ENCODE measurements around the gene SGSM2. TPM values are rescaled to one million over a fixed set of nuclear protein-coding genes. Genes with fewer than 3 reads are reported as not detected.

SGSM2 gene
- polyA plus RNA-seq, 1 experiment, result 43.6 TPM

DNA sequence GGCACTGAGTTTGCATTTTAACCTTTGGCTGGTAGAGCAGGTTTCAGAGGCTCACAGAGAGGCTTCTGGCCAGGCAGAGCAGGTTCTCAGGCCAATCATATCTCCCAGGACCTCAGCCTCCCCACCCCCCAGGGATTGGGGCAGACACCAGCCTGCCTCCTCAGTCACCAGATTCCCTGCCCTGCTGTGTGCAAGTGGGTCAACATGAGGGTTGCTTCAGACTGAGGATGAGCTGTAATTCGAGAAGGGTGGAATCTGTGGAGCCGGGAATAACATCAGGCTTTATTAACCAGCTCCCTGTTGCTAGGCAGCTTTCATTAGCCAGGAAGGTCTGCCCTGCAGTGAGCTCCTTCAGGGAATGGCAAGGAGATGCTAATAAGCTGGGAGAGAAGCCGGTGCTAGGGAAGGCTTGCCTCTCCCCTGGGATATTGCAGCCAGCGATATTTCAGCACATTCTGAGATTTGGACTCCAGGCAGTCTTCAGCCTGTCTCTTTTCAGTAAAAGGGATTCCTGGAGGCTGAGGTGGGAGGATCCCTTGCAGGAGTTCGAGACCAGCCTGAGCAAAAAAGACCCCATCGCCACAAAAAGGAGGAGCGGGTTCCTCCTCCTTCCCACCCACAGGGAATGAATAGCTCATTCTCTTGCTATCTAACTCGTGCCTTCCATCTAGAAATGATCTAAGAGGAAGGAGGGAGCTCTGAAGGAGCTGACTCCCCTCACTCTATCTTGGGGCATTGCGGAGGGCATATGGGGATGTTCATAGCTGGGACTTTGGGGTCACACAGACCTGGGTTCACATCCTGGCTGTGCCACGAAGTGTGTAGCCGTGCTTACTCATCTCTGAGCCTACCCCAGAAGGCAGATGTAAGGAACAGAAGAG is 10.7 kb downstream of the SGSM2 start:
- peak; percentile 74 for DNase-seq (ENCODE audit: low read depth)
- TF ChIP-seq, protein P1, sequence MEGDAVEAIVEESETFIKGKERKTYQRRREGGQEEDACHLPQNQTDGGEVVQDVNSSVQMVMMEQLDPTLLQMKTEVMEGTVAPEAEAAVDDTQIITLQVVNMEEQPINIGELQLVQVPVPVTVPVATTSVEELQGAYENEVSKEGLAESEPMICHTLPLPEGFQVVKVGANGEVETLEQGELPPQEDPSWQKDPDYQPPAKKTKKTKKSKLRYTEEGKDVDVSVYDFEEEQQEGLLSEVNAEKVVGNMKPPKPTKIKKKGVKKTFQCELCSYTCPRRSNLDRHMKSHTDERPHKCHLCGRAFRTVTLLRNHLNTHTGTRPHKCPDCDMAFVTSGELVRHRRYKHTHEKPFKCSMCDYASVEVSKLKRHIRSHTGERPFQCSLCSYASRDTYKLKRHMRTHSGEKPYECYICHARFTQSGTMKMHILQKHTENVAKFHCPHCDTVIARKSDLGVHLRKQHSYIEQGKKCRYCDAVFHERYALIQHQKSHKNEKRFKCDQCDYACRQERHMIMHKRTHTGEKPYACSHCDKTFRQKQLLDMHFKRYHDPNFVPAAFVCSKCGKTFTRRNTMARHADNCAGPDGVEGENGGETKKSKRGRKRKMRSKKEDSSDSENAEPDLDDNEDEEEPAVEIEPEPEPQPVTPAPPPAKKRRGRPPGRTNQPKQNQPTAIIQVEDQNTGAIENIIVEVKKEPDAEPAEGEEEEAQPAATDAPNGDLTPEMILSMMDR (IDR thresholded peaks at IDR 0.05; ENCODE audit: insufficient read depth, low read depth, low read length), result no peak
- no peak overlapping the region for H3K4me3 ChIP-seq (ENCODE audit: low read depth, low read length)
- peaks cover 6% of the 10 kb centered on the region; the same call in 1 of the 2 replicates for H3K36me3 ChIP-seq (ENCODE audit: control insufficient read depth, insufficient read depth, low read length)
- ChIA-PET POLR2A (interaction anchor here (1.0 kb wide), 1 partner anchor 10 kb away, joined by 4 read pairs; no protein-coding TSS in a partner anchor), CTCF (interaction anchor here (0.6 to 1.9 kb wide), 4 partner anchors 34 to 295 kb away, joined by 3 to 5 read pairs (median 3); no protein-coding TSS in a partner anchor)
- no peaks in the 10 kb centered on the region for H3K27me3 ChIP-seq (ENCODE audit: control insufficient read depth, insufficient read depth, low read length)

DNA sequence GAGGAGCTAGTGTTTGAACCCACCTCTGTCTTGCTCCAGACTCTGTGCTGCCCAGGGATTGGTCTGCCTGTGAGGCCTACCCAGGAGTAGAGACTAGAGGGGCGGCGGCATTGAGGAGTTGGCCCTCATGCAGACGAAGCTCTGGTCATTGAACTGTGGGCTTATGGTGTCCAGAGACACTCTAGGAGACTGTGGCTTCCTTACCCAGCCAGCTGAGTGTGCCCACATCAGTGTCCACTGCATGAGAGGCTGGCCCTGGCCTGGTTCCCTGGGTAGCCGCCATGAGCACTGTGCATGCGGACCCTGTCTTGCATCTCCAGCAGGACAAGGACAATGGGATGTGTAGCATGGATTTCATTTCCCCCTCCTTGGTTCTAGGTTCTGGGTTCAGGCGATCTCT is 14.0 kb downstream of the SGSM2 start:
- no peak for DNase-seq (ENCODE audit: low read depth)
- H3K4me3 ChIP-seq (ENCODE audit: low read depth, low read length), result no peak overlapping the region
- no peaks in the 10 kb centered on the region for H3K27me3 ChIP-seq (ENCODE audit: control insufficient read depth, insufficient read depth, low read length)
- ChIA-PET CTCF (interaction anchor here (1.3 kb wide), 1 partner anchor 297 kb away, joined by 3 read pairs; no protein-coding TSS in a partner anchor), POLR2A (no interaction called here)
- 0 out of 2 replicates have a peak, but pooled peaks cover 2% of the 10 kb centered on the region for H3K36me3 ChIP-seq (ENCODE audit: control insufficient read depth, insufficient read depth, low read length)
- TF ChIP-seq, protein P1 (IDR thresholded peaks at IDR 0.05; ENCODE audit: insufficient read depth, low read depth, low read length), result no peak

DNA sequence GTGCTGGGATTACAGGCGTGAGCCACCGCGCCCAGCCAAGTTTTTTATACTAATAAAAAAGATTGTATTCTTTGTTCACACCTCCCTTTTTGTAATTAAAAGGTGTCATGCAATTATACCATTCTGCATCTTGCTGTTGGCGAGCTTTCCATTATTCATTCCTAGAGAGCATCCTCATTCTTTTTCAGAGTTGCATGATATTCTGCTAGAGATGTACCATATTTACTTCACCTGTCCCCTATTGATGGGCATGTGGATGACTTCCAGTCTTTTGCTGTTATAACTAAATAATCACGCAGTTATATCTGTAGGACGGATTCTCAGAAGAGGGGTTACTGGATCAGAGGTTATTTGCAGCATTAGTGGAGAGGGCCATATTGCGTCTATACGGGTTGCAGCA is 17.0 kb downstream of the SGSM2 start:
- 0 out of 2 replicates have a peak, but pooled peaks cover 2% of the 10 kb centered on the region for H3K36me3 ChIP-seq (ENCODE audit: control insufficient read depth, insufficient read depth, low read length)
- ChIA-PET POLR2A (no interaction called here), CTCF (interaction anchor here (0.6 to 2.8 kb wide), 7 partner anchors 10 to 303 kb away, joined by 3 to 22 read pairs (median 10); partner anchors contain the start of gene HIC1)
- DNase-seq (ENCODE audit: low read depth), result no peak
- TF ChIP-seq, protein P1 (IDR thresholded peaks at IDR 0.05; ENCODE audit: insufficient read depth, low read depth, low read length), result no peak
- H3K4me3 ChIP-seq (ENCODE audit: low read depth, low read length), result no peak overlapping the region
- H3K27me3 ChIP-seq (ENCODE audit: control insufficient read depth, insufficient read depth, low read length), result no peaks in the 10 kb centered on the region

DNA sequence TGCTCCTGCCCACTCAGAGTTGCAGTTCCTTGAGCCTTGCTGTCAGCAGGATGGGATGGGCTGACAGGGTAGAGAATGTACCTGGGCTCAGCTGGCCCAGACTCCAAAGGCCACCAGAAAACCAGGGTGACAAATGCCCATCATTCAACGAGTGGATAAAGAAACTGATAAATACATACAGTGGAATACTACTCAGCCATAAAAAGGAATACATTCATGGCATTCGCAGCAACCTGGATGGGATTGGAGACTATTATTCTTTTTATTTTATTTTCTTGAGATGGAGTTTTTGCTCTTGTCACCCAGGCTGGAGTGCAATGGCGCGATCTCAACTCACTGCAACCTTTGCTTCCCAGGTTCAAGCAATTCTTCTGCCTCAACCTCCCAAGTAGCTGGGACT is 19.9 kb downstream of the SGSM2 start:
- TF ChIP-seq, protein P1 (IDR thresholded peaks at IDR 0.05; ENCODE audit: insufficient read depth, low read depth, low read length), result no peak
- POLR2A ChIA-PET, result no interaction called here

DNA sequence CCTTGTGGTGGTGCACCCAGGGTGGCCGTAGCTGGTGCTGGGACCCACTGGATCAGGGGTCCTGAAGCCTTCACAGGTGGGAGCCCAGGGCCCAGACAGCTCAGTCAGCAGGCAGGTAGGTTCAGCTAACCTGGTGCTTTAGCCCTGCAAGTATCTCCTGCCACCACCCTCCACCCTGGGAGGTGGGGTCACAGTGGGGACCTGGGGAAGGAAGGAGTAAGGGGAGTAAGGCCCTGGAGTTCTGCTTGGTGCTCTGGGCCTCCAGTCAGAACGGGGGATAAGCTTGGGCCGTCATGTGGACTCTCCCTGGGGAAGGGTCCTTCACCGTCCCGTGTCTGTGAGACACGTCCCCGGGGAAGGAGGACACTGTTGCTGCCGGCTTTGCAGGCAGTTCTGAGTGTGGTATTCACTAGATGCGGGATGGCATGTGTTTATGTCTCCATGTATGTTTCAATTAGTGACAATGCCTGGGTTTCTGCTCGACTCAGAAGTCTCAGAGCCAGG is 20.7 kb downstream of the SGSM2 start:
- H3K4me3 ChIP-seq (ENCODE audit: low read depth, low read length), result no peak overlapping the region
- POLR2A ChIA-PET, result interaction anchor here (0.6 kb wide), 2 partner anchors 87 to 265 kb away, joined by 3 to 6 read pairs; no protein-coding TSS in a partner anchor
- TF ChIP-seq, protein P1 (IDR thresholded peaks at IDR 0.05; ENCODE audit: insufficient read depth, low read depth, low read length), result no peak
- H3K27me3 ChIP-seq (ENCODE audit: control insufficient read depth, insufficient read depth, low read length), result no peaks in the 10 kb centered on the region
- no peak for DNase-seq (ENCODE audit: low read depth)
- CTCF ChIA-PET, result interaction anchor here (4.7 kb wide), 1 partner anchor 24 kb away, joined by 22 read pairs; no protein-coding TSS in a partner anchor
- H3K36me3 ChIP-seq (ENCODE audit: control insufficient read depth, insufficient read depth, low read length), result peaks cover 7% of the 10 kb centered on the region

More for the DNA sequence above, 19.9 kb downstream of the SGSM2 start:
- no peaks in the 10 kb centered on the region for H3K27me3 ChIP-seq (ENCODE audit: control insufficient read depth, insufficient read depth, low read length)
- no peak overlapping the region for H3K4me3 ChIP-seq (ENCODE audit: low read depth, low read length)
- CTCF ChIA-PET, result interaction anchor here (4.7 kb wide), 1 partner anchor 25 kb away, joined by 22 read pairs; no protein-coding TSS in a partner anchor
- 0 out of 2 replicates have a peak, but pooled peaks cover 3% of the 10 kb centered on the region for H3K36me3 ChIP-seq (ENCODE audit: control insufficient read depth, insufficient read depth, low read length)
- no peak for DNase-seq (ENCODE audit: low read depth)

Measured in BJ (cell line).